Keratinocyte (primary cell): ENCODE results near the gene C11orf71.

Source experiments
- EZH2 ChIP-seq: IDR thresholded peaks from one replicate; pipeline ENCODE4 v1.6.1; 2012; ENCODE audit warnings: inconsistent platforms, mild to moderate bottlenecking, low read length, moderate library complexity
- TF ChIP-seq, protein P1 (sequence below), 3 experiments: IDR thresholded peaks in 1 of 3; conservative IDR thresholded peaks in 1 of 3; optimal IDR thresholded peaks in 1 of 3; 2 replicates in 2 of 3; 3 replicates in 1 of 3; pipeline versions ENCODE3 to v1.5.1; 2011; ENCODE audit warnings: low read length in 3 of 3, mild to moderate bottlenecking in 3 of 3, moderate library complexity in 2 of 3, control low read depth in 1 of 3, inconsistent platforms in 1 of 3; ENCODE audit not compliant: insufficient read depth in 2 of 3; ENCODE audit errors: extremely low read depth in 1 of 3

DNA sequence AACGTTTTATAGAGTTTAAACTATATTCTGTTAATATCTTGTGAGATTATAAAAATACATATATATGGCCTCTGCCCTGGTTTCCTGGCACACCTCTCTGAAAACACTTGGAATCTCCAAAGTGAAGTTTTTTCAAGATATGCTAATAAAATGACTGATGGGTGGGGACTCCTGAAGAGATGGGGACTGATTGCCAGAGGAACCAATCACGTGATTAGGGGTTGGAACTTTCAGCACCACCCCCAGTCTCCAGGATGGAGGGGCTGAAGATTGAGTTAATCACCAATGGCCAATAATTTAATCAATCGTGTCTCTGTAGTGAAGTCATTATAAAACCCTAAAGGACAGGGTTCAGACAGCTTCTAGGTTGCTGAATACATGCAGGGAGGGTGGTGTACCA, 37.4 kb downstream of the C11orf71 start:
- TF ChIP-seq, protein P1, sequence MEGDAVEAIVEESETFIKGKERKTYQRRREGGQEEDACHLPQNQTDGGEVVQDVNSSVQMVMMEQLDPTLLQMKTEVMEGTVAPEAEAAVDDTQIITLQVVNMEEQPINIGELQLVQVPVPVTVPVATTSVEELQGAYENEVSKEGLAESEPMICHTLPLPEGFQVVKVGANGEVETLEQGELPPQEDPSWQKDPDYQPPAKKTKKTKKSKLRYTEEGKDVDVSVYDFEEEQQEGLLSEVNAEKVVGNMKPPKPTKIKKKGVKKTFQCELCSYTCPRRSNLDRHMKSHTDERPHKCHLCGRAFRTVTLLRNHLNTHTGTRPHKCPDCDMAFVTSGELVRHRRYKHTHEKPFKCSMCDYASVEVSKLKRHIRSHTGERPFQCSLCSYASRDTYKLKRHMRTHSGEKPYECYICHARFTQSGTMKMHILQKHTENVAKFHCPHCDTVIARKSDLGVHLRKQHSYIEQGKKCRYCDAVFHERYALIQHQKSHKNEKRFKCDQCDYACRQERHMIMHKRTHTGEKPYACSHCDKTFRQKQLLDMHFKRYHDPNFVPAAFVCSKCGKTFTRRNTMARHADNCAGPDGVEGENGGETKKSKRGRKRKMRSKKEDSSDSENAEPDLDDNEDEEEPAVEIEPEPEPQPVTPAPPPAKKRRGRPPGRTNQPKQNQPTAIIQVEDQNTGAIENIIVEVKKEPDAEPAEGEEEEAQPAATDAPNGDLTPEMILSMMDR (optimal IDR thresholded peaks at IDR 0.05 in 1 of 3, IDR thresholded peaks at IDR 0.05 in 1 of 3, conservative IDR thresholded peaks at IDR 0.05 in 1 of 3; ENCODE audit: extremely low read depth in 1 of 3, insufficient read depth in 2 of 3, low read length in 3 of 3): no peak
- TF ChIP-seq EZH2: no peak
